ENCODE data around the gene STEAP1B. TPM values are rescaled to one million over a fixed set of nuclear protein-coding genes. Genes with fewer than 3 reads are reported as not detected.

The STEAP1B gene
- total and polyA plus RNA-seq, 2 donors (not counting 3 experiments of a cell fraction or from before 2014, with no cell fraction given) = 32.2 to 46.1 TPM

GRCh38 chr7:22399091-22399490 is 100.9 kb downstream of the STEAP1B start:
- POLR2A ChIA-PET = no interaction called here
- Histone ChIP-seq H3K9ac (replicated peaks; ENCODE audit: extremely low read depth, insufficient read depth, low read length) (no peak overlapping the region), H3K9me3 (replicated peaks; ENCODE audit: control insufficient read depth, insufficient read depth, low read length) (no peaks in the 10 kb centered on the region), H3K36me3 (ENCODE audit: control insufficient read depth in 2 of 2, extremely low read depth in 1 of 2, insufficient read depth in 2 of 2, low read length in 2 of 2) (no peaks in the 10 kb centered on the region), H4K20me1 (replicated peaks; ENCODE audit: control insufficient read depth, extremely low read depth, insufficient read depth, low read length) (no peaks in the 10 kb centered on the region), H3K79me2 (ENCODE audit: control insufficient read depth, insufficient read depth, low read length) (no peaks in the 10 kb centered on the region), H2AFZ (ENCODE audit: low read depth, low read length) (no peak overlapping the region), H3K27me3 (ENCODE audit: control insufficient read depth in 2 of 2, insufficient read depth in 2 of 2, low read length in 2 of 2) (no peaks in the 10 kb centered on the region), H3K27ac (ENCODE audit: insufficient read depth, low read depth, low read length) (no peak overlapping the region), H3K9me1 (replicated peaks; ENCODE audit: control insufficient read depth, extremely low read depth, insufficient read depth, low read length) (no peaks in the 10 kb centered on the region), H3K4me1 (ENCODE audit: control insufficient read depth, extremely low read depth, insufficient read depth, low read length) (peaks cover 5% of the 10 kb centered on the region), H3K4me3 (replicated peaks in 1 of 3; ENCODE audit: insufficient read depth in 1 of 3, low read depth in 1 of 3, low read length in 3 of 3) (no peak overlapping the region), H3K4me2 (ENCODE audit: insufficient read depth, low read length) (no peak overlapping the region)
- intact Hi-C loops (cut with micrococcal nuclease) (no loop called here), dilution Hi-C loops (cut with MboI; ENCODE audit: extremely low pct_ligation_motif_present, low sequenced_read_pairs) (no loop called here)
- TF ChIP-seq EZH2 (IDR thresholded peaks at IDR 0.05; ENCODE audit: borderline replicate concordance, low read depth, low read length, severe bottlenecking) (no peak), JUN (IDR thresholded peaks at IDR 0.05; ENCODE audit: borderline replicate concordance, insufficient read depth, insufficient read length, low read depth) (no peak), MAX (IDR thresholded peaks at IDR 0.05; ENCODE audit: insufficient read depth, insufficient read length) (no peak), MYC (IDR thresholded peaks at IDR 0.05; ENCODE audit: low read depth, low read length) (no peak), FOS (IDR thresholded peaks at IDR 0.05; ENCODE audit: borderline replicate concordance, insufficient read depth, low read length) (no peak), CTCF (IDR thresholded peaks at IDR 0.05; ENCODE audit: extremely low read depth in 1 of 2, insufficient read depth in 1 of 2, low read depth in 1 of 2, low read length in 2 of 2) (no peak), POLR2A (IDR thresholded peaks at IDR 0.05; ENCODE audit: low read depth, low read length) (no peak), GATA2 (IDR thresholded peaks at IDR 0.05; ENCODE audit: insufficient read depth, insufficient read length, low read depth, low read length) (no peak), POLR2AphosphoS5 (IDR thresholded peaks at IDR 0.05; ENCODE audit: insufficient read depth, low read depth, low read length) (no peak)
- no TSS peak for BruUV-seq (replicated peaks)
- DNase-seq (ENCODE audit: low read depth, low spot score) (no peak), FAIRE-seq (no peak)
- CTCF ChIA-PET = no interaction called here
